DND-41 (cell line): ENCODE data around the gene IGSF8.

Experiments used
- EZH2 ChIP-seq: IDR thresholded peaks from 3 replicates; pipeline ENCODE4 v1.6.1; 2012; ENCODE audit warnings: borderline replicate concordance, low read depth, mild to moderate bottlenecking, moderate library complexity, low read length, inconsistent platforms; ENCODE audit not compliant: severe bottlenecking
- TF ChIP-seq, protein P1 (sequence below): IDR thresholded peaks from 2 replicates; pipeline ENCODE4 v1.5.1; 2012; ENCODE audit warnings: borderline replicate concordance, low read length, moderate library complexity, mild to moderate bottlenecking; ENCODE audit not compliant: poor library complexity, severe bottlenecking; ENCODE audit errors: extremely low read depth

DNA sequence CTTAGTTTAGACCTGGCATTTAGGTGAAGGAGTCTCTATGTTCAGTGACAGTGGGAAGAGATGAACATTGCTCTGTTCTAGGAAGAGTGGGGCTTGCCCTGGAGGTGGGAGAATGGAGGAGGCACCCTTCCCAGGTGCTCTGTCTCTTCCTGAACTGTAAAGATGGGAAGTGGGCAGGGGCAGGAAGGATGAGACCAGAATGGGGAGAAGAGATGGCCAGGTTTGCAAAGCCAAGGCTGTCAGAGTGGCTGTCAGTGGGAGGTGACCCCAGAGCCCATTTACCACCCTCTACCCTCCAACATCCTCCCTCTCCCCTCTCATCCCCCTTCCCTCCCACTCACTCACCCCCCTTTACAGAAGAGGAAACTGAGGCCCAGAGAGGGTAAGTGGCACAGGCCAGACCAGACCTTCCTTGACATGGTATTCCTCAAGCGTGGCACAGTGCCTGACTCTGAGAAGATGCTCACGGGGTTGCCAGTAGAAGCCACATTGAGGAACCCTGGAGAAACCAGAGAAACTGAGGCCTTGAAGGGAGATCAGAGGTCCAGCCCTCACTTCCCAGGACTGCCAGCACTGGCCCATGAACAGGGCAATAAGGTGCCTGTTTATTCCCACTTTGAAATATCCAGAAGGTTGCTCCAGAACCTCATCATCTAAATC lies 1.4 kb upstream of the IGSF8 start:
- TF ChIP-seq, protein P1, sequence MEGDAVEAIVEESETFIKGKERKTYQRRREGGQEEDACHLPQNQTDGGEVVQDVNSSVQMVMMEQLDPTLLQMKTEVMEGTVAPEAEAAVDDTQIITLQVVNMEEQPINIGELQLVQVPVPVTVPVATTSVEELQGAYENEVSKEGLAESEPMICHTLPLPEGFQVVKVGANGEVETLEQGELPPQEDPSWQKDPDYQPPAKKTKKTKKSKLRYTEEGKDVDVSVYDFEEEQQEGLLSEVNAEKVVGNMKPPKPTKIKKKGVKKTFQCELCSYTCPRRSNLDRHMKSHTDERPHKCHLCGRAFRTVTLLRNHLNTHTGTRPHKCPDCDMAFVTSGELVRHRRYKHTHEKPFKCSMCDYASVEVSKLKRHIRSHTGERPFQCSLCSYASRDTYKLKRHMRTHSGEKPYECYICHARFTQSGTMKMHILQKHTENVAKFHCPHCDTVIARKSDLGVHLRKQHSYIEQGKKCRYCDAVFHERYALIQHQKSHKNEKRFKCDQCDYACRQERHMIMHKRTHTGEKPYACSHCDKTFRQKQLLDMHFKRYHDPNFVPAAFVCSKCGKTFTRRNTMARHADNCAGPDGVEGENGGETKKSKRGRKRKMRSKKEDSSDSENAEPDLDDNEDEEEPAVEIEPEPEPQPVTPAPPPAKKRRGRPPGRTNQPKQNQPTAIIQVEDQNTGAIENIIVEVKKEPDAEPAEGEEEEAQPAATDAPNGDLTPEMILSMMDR: no peak
- TF ChIP-seq EZH2: no peak
